SK-N-MC (cell line): ENCODE measurements around the gene SPATS2L.

Source experiments
- EZH2 ChIP-seq: fragments of 200-600 bp; sonication (generic); IDR thresholded peaks from one replicate; pipeline ENCODE4 v1.6.1; 2017; ENCODE audit warnings: antibody characterized with exemption
- FOXP2 ChIP-seq: optimal IDR thresholded peaks from 2 replicates; pipeline ENCODE3; 2011; ENCODE audit warnings: mild to moderate bottlenecking, moderate library complexity; ENCODE audit not compliant: insufficient read depth; ENCODE audit errors: extremely low read length, control extremely low read depth
- POLR2AphosphoS5 ChIP-seq: IDR thresholded peaks from 2 replicates; pipeline ENCODE4 v1.6.1; 2012; ENCODE audit warnings: mild to moderate bottlenecking, low read depth, low read length, borderline replicate concordance

DNA sequence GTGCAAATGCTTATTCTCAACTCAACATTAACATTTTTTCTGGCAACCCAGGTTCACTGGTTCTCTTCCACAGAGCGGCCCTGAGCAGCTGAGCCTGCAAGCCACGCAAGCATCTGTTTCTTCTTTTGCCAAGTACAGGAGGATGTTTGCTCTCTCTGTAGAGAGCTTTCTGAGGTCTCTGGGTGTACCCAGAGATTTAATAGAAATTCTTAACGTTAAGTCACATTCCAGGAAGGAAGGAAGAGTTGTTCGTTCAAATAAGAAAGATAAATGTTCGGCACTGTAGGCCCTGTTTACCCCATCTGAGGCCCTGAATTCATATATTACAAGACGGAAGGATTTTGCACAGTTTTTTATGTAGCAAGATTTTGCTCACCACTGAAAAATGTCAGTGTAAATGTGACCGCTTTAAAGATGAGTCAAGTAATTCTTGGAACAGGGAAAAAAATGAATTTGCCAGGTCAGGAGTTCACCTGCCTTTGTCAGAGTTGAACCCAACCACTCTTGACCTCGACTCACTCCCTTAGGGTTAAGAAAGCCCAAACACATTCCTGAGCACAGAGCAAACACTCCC, 173.3 kb downstream of the SPATS2L start:
- TF ChIP-seq EZH2 (no peak), POLR2AphosphoS5 (no peak), FOXP2 (no peak)
